NCI-H82 treated with DMSO at 0.1 percent for 48 hours (cell line): Measurements from ENCODE around the gene TUT7.
"Not testable (repeated sequence)": the region's sequence is repeated elsewhere in the genome, so short reads cannot be mapped to it uniquely, and the experiment has no call there.

Source experiments
- DNase-seq: peaks from one replicate; lab custom pipeline; 2025; ENCODE audit not compliant: unreplicated experiment; lab: John Stamatoyannopoulos, UW

The TUT7 gene

DNA sequence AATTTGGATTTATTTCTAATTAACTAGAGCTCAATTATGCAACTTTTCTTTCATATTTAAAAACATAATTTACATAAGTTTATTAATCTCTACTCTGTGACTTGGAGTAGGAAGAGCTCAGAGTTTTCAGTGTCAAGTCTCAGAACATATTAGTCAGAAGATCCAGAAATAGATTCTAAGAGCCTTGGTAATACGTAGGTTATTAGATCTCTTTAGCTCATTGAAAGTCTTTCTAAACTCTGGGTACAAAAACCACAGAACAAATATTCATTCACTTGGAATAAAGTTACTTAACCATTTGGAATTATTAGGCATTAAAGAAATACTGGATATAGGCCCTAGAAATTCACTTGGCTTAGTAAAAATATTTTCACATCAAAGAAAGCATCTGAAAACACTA is 45.5 kb downstream of the TUT7 start:
- DNase-seq: no peak

DNA sequence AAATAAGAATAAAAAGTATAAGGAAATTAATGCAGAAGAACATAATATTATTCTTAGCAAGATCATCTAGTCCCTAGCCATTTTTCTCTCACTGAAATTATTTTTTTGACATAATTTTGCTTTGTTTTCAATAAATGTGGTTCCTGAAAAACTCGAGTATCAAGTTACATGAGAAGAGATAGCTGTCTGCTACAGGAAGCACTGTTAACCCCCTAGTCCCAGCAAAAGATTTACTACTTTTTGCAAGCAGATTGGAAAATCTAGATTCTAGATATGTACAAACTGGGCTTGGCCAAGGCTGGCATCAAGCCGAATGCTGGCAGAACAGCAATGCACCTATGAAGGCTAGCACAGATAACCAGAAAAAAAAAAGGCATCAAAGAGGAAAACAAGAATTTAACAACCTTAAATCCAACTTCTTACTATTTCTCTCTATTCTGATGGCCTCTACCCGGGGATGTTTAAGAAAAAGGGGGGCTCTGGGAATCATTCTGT is 49.9 kb downstream of the TUT7 start:
- no peak for DNase-seq

DNA sequence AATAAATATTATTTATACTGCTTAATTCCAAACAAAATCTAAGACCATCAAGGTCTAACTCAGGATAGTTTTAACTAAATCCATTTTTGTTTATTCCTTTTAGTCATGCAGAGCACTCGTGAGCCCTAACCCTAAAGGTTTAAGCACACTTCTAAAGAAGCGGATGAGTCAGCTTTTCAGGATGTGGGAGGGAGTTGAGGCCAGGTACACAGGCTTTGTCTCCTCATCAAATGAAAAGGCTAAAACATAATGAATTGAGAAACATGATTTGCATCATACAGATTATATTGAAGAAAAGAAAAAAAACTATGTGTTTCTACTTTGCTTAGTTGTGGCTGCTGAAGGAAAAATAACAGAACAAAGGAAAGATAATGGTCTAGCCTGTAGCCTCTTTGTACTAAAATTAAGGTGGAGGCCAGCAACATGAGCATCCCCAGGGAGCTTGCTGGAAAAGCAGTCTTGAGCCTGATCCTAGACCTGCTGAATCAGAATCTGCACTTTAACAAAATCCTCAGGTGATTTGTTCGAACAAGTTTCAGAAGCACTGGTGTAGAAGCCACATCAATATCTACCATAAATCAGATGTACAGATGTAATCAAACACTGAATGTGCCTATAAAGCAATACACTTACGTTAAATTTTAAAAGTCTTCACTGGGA is 50.8 kb downstream of the TUT7 start:
- no peak for DNase-seq

DNA sequence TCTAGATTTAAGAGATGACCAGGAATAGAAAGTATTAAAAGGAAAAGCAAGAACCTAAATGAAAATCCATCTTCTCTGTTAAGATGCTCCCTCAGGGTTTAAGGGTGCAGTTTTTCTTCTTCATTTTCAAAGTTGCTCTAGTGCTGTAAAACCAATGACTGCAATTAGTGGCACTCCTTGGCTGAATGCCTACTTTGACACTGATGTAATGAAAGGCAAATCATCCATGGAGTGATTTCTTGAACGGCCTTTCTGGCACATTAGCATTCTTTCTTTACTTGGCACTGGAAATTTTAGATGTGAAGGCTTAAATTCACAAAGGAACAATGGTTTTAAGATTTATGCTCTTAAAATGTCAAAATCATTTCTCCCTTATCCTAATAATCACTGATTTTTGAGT is 52.5 kb downstream of the TUT7 start:
- no peak for DNase-seq

- DNase-seq: no peak
Measured at GRCh38 chr9:86300701-86301100, 53.5 kb downstream of the TUT7 start.

DNA sequence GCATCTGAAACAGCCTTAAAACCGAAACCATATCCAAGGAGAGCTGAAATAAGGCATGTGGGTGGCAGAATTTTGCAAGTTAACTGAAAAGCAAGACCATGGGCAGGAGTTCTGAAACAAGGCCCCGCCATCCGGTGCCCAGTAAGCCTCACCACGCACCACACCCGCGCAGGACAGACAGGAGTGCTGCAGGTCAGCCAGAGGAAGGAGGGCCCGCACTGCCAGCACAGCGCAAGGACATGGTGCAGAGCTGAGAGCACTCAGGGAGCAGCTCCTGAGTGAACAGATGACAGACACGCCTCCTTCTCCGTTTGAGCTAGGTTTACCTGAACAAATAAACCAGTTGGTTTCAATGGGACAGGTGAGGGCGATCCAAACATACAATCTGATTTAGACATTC is 55.3 kb downstream of the TUT7 start:
- no peak for DNase-seq

DNA sequence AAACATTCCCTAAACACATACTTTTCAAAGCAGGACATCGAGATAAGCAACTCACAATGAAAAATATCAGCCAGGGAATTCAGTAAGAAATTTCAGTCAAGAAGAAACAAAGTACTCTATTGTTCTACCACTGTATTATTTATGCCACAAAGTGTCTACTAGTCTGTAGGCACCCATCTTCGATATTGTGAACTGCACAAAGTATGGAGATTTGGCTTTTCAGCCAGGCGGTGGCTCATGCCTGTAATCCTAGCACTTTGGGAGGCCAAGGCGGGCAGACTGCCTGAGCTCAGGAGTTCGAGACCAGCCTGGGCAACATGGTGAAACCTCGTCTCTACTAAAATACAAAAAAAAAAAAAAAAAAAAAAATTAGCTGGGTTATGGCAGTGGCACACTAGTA is 63.9 kb downstream of the TUT7 start:
- DNase-seq: not testable (repeated sequence)

DNA sequence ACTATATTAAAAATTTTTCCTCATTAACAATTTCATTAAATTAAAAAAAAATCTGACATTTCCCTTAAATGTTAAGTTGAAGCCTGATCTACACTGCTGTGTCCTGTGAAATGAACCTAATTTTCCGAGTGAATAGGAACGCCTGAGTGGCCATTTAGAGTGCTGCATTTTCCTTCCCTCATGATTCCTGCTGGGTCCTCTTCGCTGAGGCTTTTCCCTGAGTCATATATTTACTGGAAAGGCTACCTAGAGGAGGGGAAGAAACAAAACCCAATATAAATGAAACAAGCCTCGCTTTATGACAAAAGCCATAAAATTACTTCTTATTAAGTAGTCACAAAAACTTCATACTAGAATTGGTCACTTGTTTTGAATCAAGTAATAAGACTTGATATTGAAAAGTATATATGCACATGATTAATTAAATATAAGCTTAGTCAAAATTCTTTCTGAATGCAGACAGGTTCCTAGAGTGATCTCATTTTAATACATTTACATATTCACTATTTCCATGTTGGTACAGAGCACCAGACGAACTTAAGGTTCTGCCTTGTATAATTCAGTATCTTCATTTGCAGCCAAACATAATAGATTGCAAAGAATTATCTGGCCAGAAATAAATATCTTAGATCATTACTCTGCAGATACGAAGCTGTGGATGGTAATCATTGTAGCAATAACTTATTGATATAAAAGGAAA is 65.6 kb downstream of the TUT7 start:
- no peak for DNase-seq

GRCh38 chr9:86287013-86287412 is 67.2 kb downstream of the TUT7 start:
- peak; percentile 12 for DNase-seq

DNA sequence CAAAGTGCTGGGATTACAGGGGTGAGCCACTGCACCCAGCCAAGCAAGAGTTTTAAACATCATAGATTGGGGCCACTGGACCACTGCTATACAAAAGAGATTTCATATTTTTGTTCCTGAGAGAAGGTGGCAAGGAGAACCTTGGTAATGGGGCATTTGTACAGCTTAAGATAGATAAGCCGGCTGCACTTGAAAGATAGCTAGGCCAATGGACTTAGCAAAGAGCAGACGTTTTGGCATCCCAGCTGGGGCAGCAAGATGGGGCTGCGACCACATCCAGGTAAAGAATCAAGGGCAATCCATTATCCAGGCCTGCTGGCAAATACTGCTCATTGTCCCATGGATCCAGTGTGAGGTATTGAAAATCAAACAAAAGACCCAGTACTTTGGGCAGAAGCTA is 67.9 kb downstream of the TUT7 start:
- DNase-seq: no peak

GRCh38 chr9:86285261-86285660 is 68.9 kb downstream of the TUT7 start:
- DNase-seq: no peak

- DNase-seq: no peak
Measured at GRCh38 chr9:86282979-86283535, 71.2 kb downstream of the TUT7 start.

DNA sequence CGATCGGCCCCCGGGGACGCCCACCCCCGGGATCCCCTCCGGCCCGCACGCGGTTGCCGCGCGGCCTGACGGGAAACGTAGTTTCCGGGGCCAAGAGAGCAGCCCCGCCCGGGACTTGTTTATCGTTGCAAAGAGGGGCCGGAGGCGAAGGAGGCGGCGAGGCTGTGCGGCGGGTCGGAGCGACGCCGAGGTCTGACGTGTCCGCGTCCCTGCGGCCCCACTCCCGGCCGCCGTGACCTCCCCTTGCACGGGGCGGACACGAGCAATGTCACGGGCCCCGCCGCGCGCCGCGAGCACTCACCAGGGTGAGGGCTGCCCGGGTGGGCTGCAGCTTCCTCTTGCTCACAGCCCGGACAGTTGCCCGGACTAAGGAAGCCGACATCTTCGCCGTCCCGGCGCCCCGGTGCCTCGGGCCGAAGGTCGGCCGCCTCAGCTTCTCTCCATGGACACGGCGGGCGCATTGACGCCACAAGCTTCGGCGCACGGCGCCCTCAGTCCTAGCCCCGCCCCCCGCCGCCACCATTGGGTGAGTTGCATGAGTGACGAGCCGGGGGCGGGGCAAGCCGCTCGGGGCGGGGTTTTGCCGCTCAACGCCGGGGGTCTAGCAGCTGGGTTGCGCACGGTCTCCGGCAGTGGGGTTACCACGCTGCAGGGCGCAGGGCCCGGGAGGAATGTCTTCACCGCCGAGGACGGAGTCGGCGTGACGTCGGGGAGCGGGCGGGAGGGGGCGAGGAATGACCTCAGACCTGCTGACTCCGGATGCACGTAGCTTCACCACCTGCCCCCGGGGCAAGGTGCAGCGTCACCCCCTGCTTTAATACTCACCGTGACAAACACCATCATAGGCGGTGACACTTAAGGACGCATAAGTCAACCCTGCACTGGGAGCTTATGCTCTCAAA is 71.9 kb downstream of the TUT7 start, which contains the start of gene ISCA1:
Gene ISCA1, minus strand, starts transcription at position 462 of the 902 bp plus-strand sequence. Its CDS starts 80 bp downstream, at position 382.
- peak; percentile 77 for DNase-seq

DNA sequence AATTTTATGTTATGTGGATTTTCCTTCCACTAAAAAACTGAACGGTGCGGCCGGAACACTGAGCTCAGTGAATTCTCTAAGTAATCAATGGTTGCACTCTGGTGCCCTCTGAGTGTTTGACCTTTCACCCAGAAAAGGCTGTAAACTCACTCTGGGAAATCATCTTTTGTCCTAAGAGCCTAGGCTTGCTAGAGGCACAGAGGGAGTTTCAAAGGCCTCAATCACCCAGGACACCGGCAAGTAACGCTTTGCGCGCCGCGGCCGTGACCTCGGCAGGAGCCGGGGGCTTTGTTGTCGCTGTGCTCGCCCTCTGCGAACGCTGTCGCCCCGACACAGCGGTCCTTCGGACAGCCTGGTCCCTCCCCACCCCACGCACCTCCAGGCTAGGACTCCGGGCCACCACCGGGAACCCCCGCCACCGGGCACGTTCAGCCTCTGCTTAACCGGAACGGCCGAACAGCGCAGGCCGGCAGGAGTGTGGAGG is 72.6 kb downstream of the TUT7 start:
- DNase-seq: no peak

DNA sequence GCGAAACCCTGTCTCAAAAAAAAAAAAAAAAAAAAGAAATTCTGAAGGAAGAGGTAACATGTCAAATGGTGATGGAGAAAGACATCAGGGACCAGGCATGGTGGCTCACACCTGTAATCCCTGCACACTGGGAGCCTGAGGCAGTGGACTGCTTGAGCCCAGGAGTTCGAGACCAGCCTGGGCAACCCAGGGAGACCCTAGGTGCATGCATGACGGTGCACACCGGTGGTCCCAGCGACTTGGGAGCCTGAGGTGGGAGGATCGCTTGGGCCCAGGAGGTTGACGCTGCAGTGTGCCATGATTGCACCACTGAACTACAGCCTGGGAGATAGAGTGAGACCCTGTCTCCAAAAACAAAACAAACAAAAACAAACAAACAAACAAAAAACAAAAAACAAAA is 73.6 kb downstream of the TUT7 start:
- DNase-seq: no peak

GRCh38 chr9:86279839-86280238 is 74.4 kb downstream of the TUT7 start:
- no peak for DNase-seq

GRCh38 chr9:86277072-86277471 is 77.1 kb downstream of the TUT7 start:
- no peak for DNase-seq

- no peak for DNase-seq
Measured at GRCh38 chr9:86275962-86276361, 78.2 kb downstream of the TUT7 start.

- DNase-seq: no peak
Measured at GRCh38 chr9:86274821-86275643, 79.2 kb downstream of the TUT7 start.

DNA sequence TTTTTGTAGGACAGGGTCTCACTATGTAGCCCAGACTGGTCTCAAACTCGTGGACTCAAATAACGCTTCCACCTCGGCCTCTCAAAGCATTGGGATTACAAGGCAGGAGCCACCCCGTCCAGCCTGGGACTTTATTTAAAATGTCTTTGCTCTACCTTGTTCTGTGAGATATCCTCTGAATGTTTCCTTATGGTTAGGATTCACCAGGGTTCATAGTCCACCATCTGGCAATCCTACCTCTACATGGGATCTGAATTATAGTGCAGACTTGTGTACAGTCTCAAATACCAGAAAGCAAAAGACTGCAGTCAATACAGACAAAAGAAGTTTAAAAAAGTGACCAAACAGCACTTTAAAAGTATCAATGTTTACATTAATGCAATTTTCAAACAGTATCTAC is 82.0 kb downstream of the TUT7 start:
- no peak for DNase-seq
